Vagina (tissue), 2 donors: ENCODE measurements around the gene TMEM178B. TPM values are rescaled to one million over a fixed set of nuclear protein-coding genes. Genes with fewer than 3 reads are reported as not detected.
A peak's percentile ranks its signal among the peaks of the same experiment; 100 is the strongest.

ENCODE experiments used
- DNase-seq, 2 donors: peaks; one replicate each; pipeline ENCODE4 v3.0.0-alpha.2; 2017; ENCODE audit errors: extremely low spot score in 2 of 2
- H3K27ac ChIP-seq: fragments of 200-600 bp; sonication (generic); one replicate; pipeline ENCODE4 v1.5.1; 2019
- H3K27me3 ChIP-seq: fragments of 200-600 bp; sonication (generic); one replicate; pipeline ENCODE4 v1.5.1; 2019
- H3K36me3 ChIP-seq, 2 donors: fragments of 200-600 bp; sonication (generic); one replicate each; pipeline ENCODE4 v1.5.1; 2017 to 2019
- H3K4me1 ChIP-seq: fragments of 200-600 bp; sonication (generic); one replicate; pipeline ENCODE4 v1.5.1; 2019
- H3K4me3 ChIP-seq, 2 donors: fragments of 200-600 bp; sonication (generic); 1 replicate in 1 of 2; 2 replicates in 1 of 2; pipeline ENCODE4 v1.5.1; 2016 to 2019
- H3K9me3 ChIP-seq: fragments of 200-600 bp; sonication (generic); one replicate; pipeline ENCODE4 v1.5.1; 2019
- POLR2A ChIP-seq, 2 donors: fragments of 450-650 bp; IDR thresholded peaks; one replicate each; pipeline ENCODE4 v1.6.1; 2017; ENCODE audit warnings: antibody characterized with exemption in 2 of 2, mild to moderate bottlenecking in 2 of 2, moderate library complexity in 2 of 2
- POLR2AphosphoS5 ChIP-seq, 2 donors: sonication (generic); formaldehyde crosslinking; IDR thresholded peaks; one replicate each; pipeline ENCODE4 v1.9.0; 2017; ENCODE audit warnings: antibody characterized with exemption in 2 of 2, mild to moderate bottlenecking in 2 of 2, low read depth in 1 of 2; ENCODE audit not compliant: insufficient read depth in 1 of 2
- intact Hi-C: fragments of 100-400 bp; cut with DNase I; formaldehyde crosslinking; loops from one replicate; pipeline ENCODE4 v1.15.1; 2023
- total RNA-seq: library from RNA; depleted of rRNA; stranded (reverse); fragments of >200 nt; gene quantifications from one replicate; pipeline ENCODE4 v1.2.3, GENCODE V29; 2016
- TF ChIP-seq, protein P1 (sequence below), 3 experiments: fragments of 450-650 bp in 2 of 3; fragments of 200-600 bp in 1 of 3; sonication (generic) in 1 of 3; IDR thresholded peaks; one replicate each; pipeline ENCODE4 v1.5.1; 2017 to 2019; ENCODE audit warnings: antibody characterized with exemption in 3 of 3, mild to moderate bottlenecking in 2 of 3, moderate library complexity in 2 of 3

Gene TMEM178B
- total RNA-seq, 1 donor from 2014 or later = 1.2 TPM

DNA sequence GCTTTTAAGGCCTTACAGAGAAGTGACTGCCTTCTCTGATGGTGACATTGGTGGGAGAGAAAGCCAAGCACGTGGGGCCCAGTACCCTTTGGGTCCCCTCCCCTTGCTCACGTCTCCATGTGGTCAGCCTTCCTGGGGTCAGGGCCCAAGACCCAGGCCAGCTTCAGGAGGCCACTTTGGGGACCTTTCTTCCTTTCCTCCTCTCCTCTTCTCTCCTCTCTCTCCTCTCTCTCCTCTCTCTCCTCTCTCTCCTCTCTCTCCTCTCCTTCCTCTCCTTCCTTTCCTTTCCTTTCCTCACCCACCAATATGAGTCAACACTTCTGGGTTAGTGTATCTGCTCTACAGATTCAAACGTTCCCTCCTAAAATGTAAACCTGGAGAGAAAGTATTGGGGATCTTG lies 380.5 kb downstream of the TMEM178B start:
- H3K36me3 ChIP-seq = no peaks in the 10 kb centered on the region
- no peak overlapping the region for H3K27ac ChIP-seq
- no peaks in the 10 kb centered on the region for H3K4me1 ChIP-seq
- H3K27me3 ChIP-seq = no peaks in the 10 kb centered on the region
- intact Hi-C loops = no loop called here
- H3K4me3 ChIP-seq = no peak overlapping the region
- DNase-seq = no peak
- TF ChIP-seq POLR2A (IDR thresholded peaks at IDR 0.05) = no peak
- no peak for TF ChIP-seq POLR2AphosphoS5 (IDR thresholded peaks at IDR 0.05; ENCODE audit: insufficient read depth in 1 of 2, low read depth in 1 of 2)
- TF ChIP-seq, protein P1, sequence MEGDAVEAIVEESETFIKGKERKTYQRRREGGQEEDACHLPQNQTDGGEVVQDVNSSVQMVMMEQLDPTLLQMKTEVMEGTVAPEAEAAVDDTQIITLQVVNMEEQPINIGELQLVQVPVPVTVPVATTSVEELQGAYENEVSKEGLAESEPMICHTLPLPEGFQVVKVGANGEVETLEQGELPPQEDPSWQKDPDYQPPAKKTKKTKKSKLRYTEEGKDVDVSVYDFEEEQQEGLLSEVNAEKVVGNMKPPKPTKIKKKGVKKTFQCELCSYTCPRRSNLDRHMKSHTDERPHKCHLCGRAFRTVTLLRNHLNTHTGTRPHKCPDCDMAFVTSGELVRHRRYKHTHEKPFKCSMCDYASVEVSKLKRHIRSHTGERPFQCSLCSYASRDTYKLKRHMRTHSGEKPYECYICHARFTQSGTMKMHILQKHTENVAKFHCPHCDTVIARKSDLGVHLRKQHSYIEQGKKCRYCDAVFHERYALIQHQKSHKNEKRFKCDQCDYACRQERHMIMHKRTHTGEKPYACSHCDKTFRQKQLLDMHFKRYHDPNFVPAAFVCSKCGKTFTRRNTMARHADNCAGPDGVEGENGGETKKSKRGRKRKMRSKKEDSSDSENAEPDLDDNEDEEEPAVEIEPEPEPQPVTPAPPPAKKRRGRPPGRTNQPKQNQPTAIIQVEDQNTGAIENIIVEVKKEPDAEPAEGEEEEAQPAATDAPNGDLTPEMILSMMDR (IDR thresholded peaks at IDR 0.05) = no peak
- no peaks in the 10 kb centered on the region for H3K9me3 ChIP-seq

DNA sequence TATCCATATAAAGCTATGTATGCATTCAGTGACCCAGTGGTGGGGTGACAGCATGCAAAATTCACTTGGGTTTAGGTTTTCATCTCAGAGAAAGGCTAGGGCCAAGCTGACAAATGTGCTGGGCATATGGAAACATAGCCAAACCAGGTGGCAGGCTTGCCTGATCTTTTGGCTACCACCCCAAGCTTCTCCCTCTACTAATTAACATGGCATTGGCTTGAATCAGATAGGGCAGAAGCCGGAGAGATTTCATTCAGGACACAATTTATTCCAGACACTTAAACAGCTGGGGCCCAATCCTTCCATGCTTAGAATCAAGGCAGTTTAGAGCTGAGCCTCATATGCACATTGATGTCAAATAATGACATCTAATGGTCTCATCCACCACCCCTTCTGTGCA lies 381.9 kb downstream of the TMEM178B start:
- intact Hi-C loops = no loop called here
- no peak overlapping the region for H3K27ac ChIP-seq
- TF ChIP-seq POLR2AphosphoS5 (IDR thresholded peaks at IDR 0.05; ENCODE audit: insufficient read depth in 1 of 2, low read depth in 1 of 2) (no peak), POLR2A (IDR thresholded peaks at IDR 0.05) (no peak)
- TF ChIP-seq, protein P1 (IDR thresholded peaks at IDR 0.05) = no peak
- H3K4me3 ChIP-seq = no peak overlapping the region
- no peak for DNase-seq
- H3K9me3 ChIP-seq = no peaks in the 10 kb centered on the region
- H3K36me3 ChIP-seq = no peaks in the 10 kb centered on the region
- H3K4me1 ChIP-seq = peaks cover 6% of the 10 kb centered on the region
- no peaks in the 10 kb centered on the region for H3K27me3 ChIP-seq

DNA sequence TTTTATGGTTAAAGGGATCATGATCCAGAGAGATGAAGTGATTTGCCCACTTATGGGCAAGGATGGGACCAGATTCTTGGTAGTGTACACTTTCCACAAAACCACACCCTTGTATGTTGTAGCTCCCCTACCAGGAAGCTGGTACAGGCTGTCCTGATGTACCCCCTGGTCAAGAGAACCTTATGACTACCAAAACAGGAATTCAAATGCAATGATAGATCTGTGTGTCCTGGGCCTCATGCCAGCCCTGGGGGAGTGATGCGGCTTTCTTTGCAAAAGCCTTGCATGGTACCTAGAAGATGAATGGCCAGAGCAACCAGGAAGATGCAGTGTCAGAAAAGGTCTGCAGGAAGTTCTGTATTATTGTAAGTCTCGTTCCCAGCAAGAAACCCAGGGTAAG lies 382.4 kb downstream of the TMEM178B start:
- H3K36me3 ChIP-seq = no peaks in the 10 kb centered on the region
- intact Hi-C loops = no loop called here
- H3K4me3 ChIP-seq = no peak overlapping the region
- H3K27me3 ChIP-seq = no peaks in the 10 kb centered on the region
- H3K27ac ChIP-seq = no peak overlapping the region
- H3K4me1 ChIP-seq = peaks cover 11% of the 10 kb centered on the region
- no peak for DNase-seq
- H3K9me3 ChIP-seq = no peaks in the 10 kb centered on the region
- TF ChIP-seq, protein P1 (IDR thresholded peaks at IDR 0.05) = no peak

DNA sequence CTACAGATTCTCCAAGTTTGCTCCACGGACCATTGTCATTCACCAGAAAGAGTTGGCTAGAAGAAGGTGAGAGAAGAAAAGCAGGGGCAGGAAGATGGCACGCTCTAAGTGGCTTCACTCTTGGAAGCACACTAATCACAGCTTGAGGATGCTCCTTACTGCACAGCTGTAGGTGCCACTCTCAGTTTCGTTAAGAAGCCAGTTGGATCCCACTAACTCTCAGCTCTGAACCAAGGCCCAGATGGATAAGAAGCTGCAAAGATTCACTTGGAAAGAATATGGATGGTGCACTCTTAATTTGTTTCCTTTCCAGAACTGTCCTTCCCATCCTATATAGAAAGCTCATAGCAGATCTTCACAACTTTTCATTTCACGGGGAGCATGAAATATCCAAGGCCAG lies 382.8 kb downstream of the TMEM178B start:
- H3K4me3 ChIP-seq = no peak overlapping the region
- no peak for DNase-seq
- intact Hi-C loops = no loop called here
- H3K36me3 ChIP-seq = no peaks in the 10 kb centered on the region
- no peak for TF ChIP-seq POLR2AphosphoS5 (IDR thresholded peaks at IDR 0.05; ENCODE audit: insufficient read depth in 1 of 2, low read depth in 1 of 2)
- no peak for TF ChIP-seq POLR2A (IDR thresholded peaks at IDR 0.05)
- TF ChIP-seq, protein P1 (IDR thresholded peaks at IDR 0.05) = no peak
- H3K9me3 ChIP-seq = no peaks in the 10 kb centered on the region
- H3K27ac ChIP-seq = no peak overlapping the region
- peaks cover 15% of the 10 kb centered on the region for H3K4me1 ChIP-seq
- no peaks in the 10 kb centered on the region for H3K27me3 ChIP-seq

DNA sequence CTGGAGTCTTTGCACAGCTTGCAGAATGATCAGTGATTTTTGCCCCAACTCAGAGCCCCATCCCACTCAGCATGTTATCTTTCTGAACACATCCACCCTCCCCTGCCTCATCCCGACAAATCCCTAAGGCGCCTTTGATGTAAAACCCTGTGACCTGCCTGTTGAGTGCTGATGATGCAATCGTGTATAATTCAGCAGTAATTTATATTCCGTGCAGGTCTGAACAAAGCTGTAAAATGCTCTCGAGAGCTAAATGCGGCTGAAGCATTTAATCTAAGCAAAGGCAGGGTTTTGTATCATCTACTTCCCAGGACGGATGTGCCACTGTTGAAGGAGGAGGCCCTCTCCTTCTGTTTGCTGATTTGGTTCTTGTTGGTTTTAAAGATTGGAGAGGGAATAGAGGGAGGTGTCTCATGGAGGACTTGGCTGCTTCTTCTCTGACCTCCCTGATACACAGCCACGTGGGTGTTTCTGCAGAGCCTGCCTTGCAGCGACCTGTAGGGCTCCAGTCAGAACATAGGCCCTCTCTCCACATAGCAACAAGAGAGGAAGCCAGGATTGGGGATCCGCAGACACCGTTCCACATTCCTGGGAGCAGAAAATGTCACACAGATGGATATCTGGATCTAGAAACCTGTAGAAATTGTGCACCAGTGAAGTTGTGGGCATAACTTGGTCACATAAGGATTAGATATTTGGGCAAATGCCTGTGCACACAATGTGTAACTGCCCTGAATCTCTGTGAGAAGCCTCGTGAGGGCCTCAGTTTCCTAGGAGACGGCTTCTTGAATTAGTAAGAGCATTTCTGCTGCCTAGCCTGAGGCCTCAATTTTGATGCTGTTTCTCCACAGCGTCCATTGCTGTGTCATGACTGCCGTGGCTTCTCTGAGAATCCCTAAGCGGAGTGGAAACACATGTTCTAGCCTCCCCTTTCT lies 387.2 kb downstream of the TMEM178B start:
- Histone ChIP-seq H3K36me3 (no peaks in the 10 kb centered on the region), H3K9me3 (no peaks in the 10 kb centered on the region), H3K4me1 (peaks cover 23% of the 10 kb centered on the region), H3K4me3 (no peak overlapping the region), H3K27me3 (no peaks in the 10 kb centered on the region), H3K27ac (peak overlapping the region; percentile 3)
- DNase-seq = no peak
- intact Hi-C loops = no loop called here
- TF ChIP-seq POLR2A (IDR thresholded peaks at IDR 0.05) (no peak), POLR2AphosphoS5 (IDR thresholded peaks at IDR 0.05; ENCODE audit: insufficient read depth in 1 of 2, low read depth in 1 of 2) (peak in 1 of 2 donors; percentile 61)
